ENCODE results near the gene HOXC12.

HOXC12 gene

GRCh38 chr12:53966085-53966384, 11.3 kb downstream of the HOXC12 start:
- no peak for DNase-seq (ENCODE audit: low read depth)
- no peak overlapping the region for H3K4me3 ChIP-seq (ENCODE audit: low read depth, low read length)
- TF ChIP-seq CTCF (IDR thresholded peaks at IDR 0.05; ENCODE audit: low read depth, low read length, missing control alignments), result no peak
- in situ Hi-C loops (cut with HindIII; ENCODE audit: low sequenced_read_pairs), result no loop called here

GRCh38 chr12:53966385-53967133, 11.9 kb downstream of the HOXC12 start:
- H3K4me3 ChIP-seq (ENCODE audit: low read depth, low read length), result no peak overlapping the region
- DNase-seq (ENCODE audit: low read depth), result no peak
- in situ Hi-C loops (cut with HindIII; ENCODE audit: low sequenced_read_pairs), result no loop called here
- TF ChIP-seq CTCF (IDR thresholded peaks at IDR 0.05; ENCODE audit: low read depth, low read length, missing control alignments), result no peak

- no peak overlapping the region for H3K4me3 ChIP-seq (ENCODE audit: low read depth, low read length)
- no peak for DNase-seq (ENCODE audit: low read depth)
- in situ Hi-C loops (cut with HindIII; ENCODE audit: low sequenced_read_pairs), result no loop called here
- TF ChIP-seq CTCF (IDR thresholded peaks at IDR 0.05; ENCODE audit: low read depth, low read length, missing control alignments), result no peak
These were observed 12.8 kb downstream of the HOXC12 start for GRCh38 chr12:53967421-53967925.

- in situ Hi-C loops (cut with HindIII; ENCODE audit: low sequenced_read_pairs), result no loop called here
- DNase-seq (ENCODE audit: low read depth), result no peak
- no peak for TF ChIP-seq CTCF (IDR thresholded peaks at IDR 0.05; ENCODE audit: low read depth, low read length, missing control alignments)
- H3K4me3 ChIP-seq (ENCODE audit: low read depth, low read length), result no peak overlapping the region
These were observed 13.8 kb downstream of the HOXC12 start for GRCh38 chr12:53968214-53969127.

GRCh38 chr12:53969588-53970259, 15.0 kb downstream of the HOXC12 start:
- TF ChIP-seq CTCF (IDR thresholded peaks at IDR 0.05; ENCODE audit: low read depth, low read length, missing control alignments), result no peak
- no peak overlapping the region for H3K4me3 ChIP-seq (ENCODE audit: low read depth, low read length)
- in situ Hi-C loops (cut with HindIII; ENCODE audit: low sequenced_read_pairs), result no loop called here
- DNase-seq (ENCODE audit: low read depth), result no peak

- H3K4me3 ChIP-seq (ENCODE audit: low read depth, low read length), result no peak overlapping the region
- in situ Hi-C loops (cut with HindIII; ENCODE audit: low sequenced_read_pairs), result no loop called here
- no peak for DNase-seq (ENCODE audit: low read depth)
These were observed 15.7 kb downstream of the HOXC12 start for GRCh38 chr12:53970451-53970850.

More at GRCh38 chr12:53970451-53970850, 15.7 kb downstream of the HOXC12 start:
- TF ChIP-seq CTCF (IDR thresholded peaks at IDR 0.05; ENCODE audit: low read depth, low read length, missing control alignments), result no peak
